Measurements from ENCODE around the gene BCAN. TPM values are rescaled to one million over a fixed set of nuclear protein-coding genes. Genes with fewer than 3 reads are reported as not detected.
A peak's percentile ranks its signal among the peaks of the same experiment; 100 is the strongest.

Gene BCAN
- total and polyA plus RNA-seq, 2 of the 8 experiments (the other 6 are each of a cell fraction or from before 2014, with no cell fraction given) = 4.5 to 24.0 TPM

GRCh38 chr1:156623946-156624813 lies 17.7 kb upstream of the BCAN start:
- ChIA-PET CTCF (ENCODE audit: partially characterized antibody) (interaction anchor here (0.6 to 43.0 kb wide), 33 partner anchors 11 to 301 kb away, joined by 3 to 868 read pairs (median 4); partner anchors contain the start of genes BCAN, CRABP2, GPATCH4 and ISG20L2), POLR2A (ENCODE audit: partially characterized antibody) (interaction anchor here (0.6 to 5.8 kb wide), 18 partner anchors 16 to 167 kb away, joined by 3 to 46 read pairs (median 4); partner anchors contain the start of genes BCAN, NAXE and NES)
- H2BK5ac ChIP-seq (ENCODE audit: low read depth, low read length) = peak overlapping the region; percentile 39; the same call in 1 of the 2 replicates
- peak overlapping the region; percentile 20; the same call in 1 of the 2 replicates for H2AFZ ChIP-seq (ENCODE audit: low read length)
- peak overlapping the region; percentile 84 for H4K8ac ChIP-seq (ENCODE audit: extremely low read depth, insufficient read depth, low read length)
- H3K79me1 ChIP-seq (ENCODE audit: low read depth, low read length) = no peaks in the 10 kb centered on the region
- H3K4me2 ChIP-seq (ENCODE audit: insufficient read depth in 1 of 2, low read depth in 2 of 2, low read length in 2 of 2) = peak overlapping the region; percentile 81 to 99
- H3K23ac ChIP-seq (ENCODE audit: insufficient read length) = no peak overlapping the region
- peak overlapping the region; percentile 78 for H3K18ac ChIP-seq (ENCODE audit: extremely low read depth, low read length)
- no peaks in the 10 kb centered on the region for H3K79me2 ChIP-seq (ENCODE audit: control insufficient read depth in 1 of 2, insufficient read depth in 2 of 2, low read length in 2 of 2)
- no peak overlapping the region for H3K56ac ChIP-seq (replicated peaks; ENCODE audit: insufficient read length, low read depth, low read length)
- no peak overlapping the region for H2AK5ac ChIP-seq (ENCODE audit: low read depth, low read length)
- H3K14ac ChIP-seq (ENCODE audit: insufficient read length) = no peak overlapping the region
- H3K4ac ChIP-seq (replicated peaks; ENCODE audit: insufficient read length, low read depth, low read length) = peak overlapping the region; percentile 91
- H2BK15ac ChIP-seq (ENCODE audit: low read length) = peak overlapping the region; percentile 65; the same call in 1 of the 2 replicates
- H3K23me2 ChIP-seq (ENCODE audit: low read depth, low read length) = peaks cover 20% of the 10 kb centered on the region; the same call in 1 of the 2 replicates
- H3K4me1 ChIP-seq (replicated peaks in 1 of 4; ENCODE audit: control insufficient read depth in 3 of 4, insufficient read depth in 4 of 4, low read length in 3 of 4) = peaks cover 0 to 9% (median 2%) of the 10 kb centered on the region in 4 experiments; a peak in 5 of 7 replicates
- 3% methylated on average over 73 of the region's 87 CpGs; no CpG with 5 or more reads in 1 of the 2 experiments for WGBS, 2 experiments (ENCODE audit: extremely low coverage in 1 of 2, insufficient coverage in 1 of 2, insufficient read length in 1 of 2, insufficient replicate concordance in 2 of 2, low coverage in 1 of 2, low lambda C conversion rate in 2 of 2, missing lambda C conversion rate in 1 of 2)
- peak overlapping the region in 1 of 4 experiments; percentile 14; a peak in 2 of 7 replicates for H3K9ac ChIP-seq (replicated peaks in 1 of 4; ENCODE audit: extremely low read depth in 1 of 4, low read depth in 3 of 4, low read length in 3 of 4)
- peak overlapping the region; percentile 33 to 71 (median 48) for H3K4me3 ChIP-seq (ENCODE audit: extremely low read depth in 1 of 4, insufficient read depth in 2 of 4, low read depth in 3 of 4, low read length in 4 of 4)
- peaks cover 31 to 60% (median 45%) of the 10 kb centered on the region in 4 experiments for H3K27me3 ChIP-seq (replicated peaks in 1 of 4; ENCODE audit: control insufficient read depth in 3 of 4, extremely low read depth in 1 of 4, insufficient read depth in 3 of 4, low read length in 3 of 4)
- 0 out of 2 replicates have a peak overlapping the region, but pooled peaks have one; percentile 18 for H2BK20ac ChIP-seq (ENCODE audit: low read length)
- FAIRE-seq = no peak
- peak overlapping the region; percentile 92; the same call in 1 of the 2 replicates for H2BK12ac ChIP-seq (ENCODE audit: low read depth, low read length)
- peak in 1 of 2 experiments; percentile 87 for DNase-seq (ENCODE audit: low read depth in 1 of 2, low spot score in 2 of 2)
- peaks cover 0 to 1% of the 10 kb centered on the region in 2 experiments for H4K20me1 ChIP-seq (replicated peaks in 1 of 2; ENCODE audit: control insufficient read depth in 1 of 2, insufficient read depth in 2 of 2, low read length in 2 of 2)
- H4K91ac ChIP-seq (replicated peaks; ENCODE audit: insufficient read length, low read length) = peak overlapping the region; percentile 5
- H3K27ac ChIP-seq (ENCODE audit: low read depth, low read length) = no peak overlapping the region
- no peaks in the 10 kb centered on the region for H3K9me3 ChIP-seq (ENCODE audit: insufficient read depth in 2 of 2, low read depth in 1 of 2, low read length in 1 of 2)
- no peaks in the 10 kb centered on the region; a peak in 1 of 8 replicates for H3K36me3 ChIP-seq (ENCODE audit: control insufficient read depth in 2 of 4, insufficient read depth in 4 of 4, low read length in 3 of 4)
- H2BK120ac ChIP-seq (replicated peaks; ENCODE audit: low read depth, low read length) = no peak overlapping the region
- H4K5ac ChIP-seq (ENCODE audit: insufficient read length, low read depth, low read length) = no peak overlapping the region
- TF ChIP-seq SRF (IDR thresholded peaks at IDR 0.05; ENCODE audit: low read depth, low read length) (peak; percentile 56; the same call in 1 of the 2 replicates), CBX8 (IDR thresholded peaks at IDR 0.05; ENCODE audit: borderline replicate concordance, low read depth, low read length) (no peak), RNF2 (IDR thresholded peaks at IDR 0.05; ENCODE audit: borderline replicate concordance, low read depth, low read length, missing control alignments, poor library complexity, severe bottlenecking) (peak; percentile 55), TEAD4 (IDR thresholded peaks at IDR 0.05; ENCODE audit: low read depth, low read length) (no peak), RXRA (IDR thresholded peaks at IDR 0.05; ENCODE audit: insufficient read depth, low read depth, low read length) (no peak), SUZ12 (IDR thresholded peaks at IDR 0.05; ENCODE audit: low read length) (peak; percentile 85), TAF7 (optimal IDR thresholded peaks at IDR 0.05; ENCODE audit: borderline replicate concordance, low read depth, low read length) (peak; percentile 86), SIRT6 (IDR thresholded peaks at IDR 0.05; ENCODE audit: low read length) (no peak), MAX (IDR thresholded peaks at IDR 0.05) (peak; percentile 95), TBP (IDR thresholded peaks at IDR 0.05; ENCODE audit: low read depth, low read length) (peak; percentile 30; the same call in 1 of the 2 replicates)

All from H1 (cell line).